Tibial nerve (tissue), 4 donors: ENCODE measurements around the gene SLC2A2. TPM values are rescaled to one million over a fixed set of nuclear protein-coding genes. Genes with fewer than 3 reads are reported as not detected.

Source experiments
- DNase-seq, 2 donors: peaks; one replicate each; pipeline ENCODE4 v3.0.0-alpha.2; 2019; ENCODE audit warnings: low spot score in 2 of 2
- H3K27ac ChIP-seq, 4 donors: fragments of 200-600 bp; sonication (generic) in 3 of 4; one replicate each; pipeline ENCODE4 v1.5.1; 2017 to 2019; ENCODE audit warnings: mild to moderate bottlenecking in 1 of 4
- H3K27me3 ChIP-seq, 2 donors: fragments of 200-600 bp; sonication (generic) in 1 of 2; one replicate each; pipeline versions ENCODE4 v1.5.1 to v1.6.0; 2017 to 2019
- H3K36me3 ChIP-seq, 3 donors: fragments of 200-600 bp; sonication (generic); one replicate each; pipeline ENCODE4 v1.5.1; 2018 to 2019
- H3K4me1 ChIP-seq, 4 donors: fragments of 200-600 bp; sonication (generic) in 3 of 4; one replicate each; pipeline ENCODE4 v1.5.1; 2017 to 2019
- H3K4me3 ChIP-seq, 4 donors: fragments of 200-600 bp; sonication (generic) in 3 of 4; one replicate each; pipeline ENCODE4 v1.5.1; 2017 to 2019; ENCODE audit warnings: mild to moderate bottlenecking in 1 of 4, moderate library complexity in 1 of 4
- H3K9me3 ChIP-seq, 4 donors: fragments of 200-600 bp; sonication (generic) in 3 of 4; one replicate each; pipeline ENCODE4 v1.5.1; 2017 to 2019
- CTCF ChIP-seq, 5 experiments: fragments of 200-600 bp in 3 of 5; fragments of 450-650 bp in 2 of 5; sonication (generic) in 3 of 5; IDR thresholded peaks; one replicate each; pipeline ENCODE4 v1.5.1; 2016 to 2019; ENCODE audit warnings: antibody characterized with exemption in 5 of 5, mild to moderate bottlenecking in 3 of 5, moderate library complexity in 2 of 5
- EP300 ChIP-seq, 2 donors: sonication (generic); formaldehyde crosslinking; IDR thresholded peaks; one replicate each; pipeline ENCODE4 v1.6.1; 2017; ENCODE audit warnings: antibody characterized with exemption in 2 of 2, mild to moderate bottlenecking in 1 of 2
- POLR2A ChIP-seq, 2 donors: fragments of 450-650 bp; IDR thresholded peaks; one replicate each; pipeline ENCODE4 v1.6.1; 2017; ENCODE audit warnings: antibody characterized with exemption in 2 of 2, mild to moderate bottlenecking in 2 of 2, moderate library complexity in 2 of 2
- WGBS, 2 donors: methylation state at CpG; one replicate each; pipeline ENCODE4 v1.1.5; 2018; 5-methylcytosine and 5-hydroxymethylcytosine counted together
- total RNA-seq, 4 donors: library from RNA; depleted of rRNA; stranded (reverse); fragments of >200 nt; gene quantifications; one replicate each; pipeline ENCODE4 v1.1.0, GENCODE V29; 2016

SLC2A2 gene
- total RNA-seq, 4 donors from 2014 or later = not detected

- no peak for DNase-seq
- H3K27me3 ChIP-seq = no peaks in the 10 kb centered on the region
- no peaks in the 10 kb centered on the region for H3K9me3 ChIP-seq
- H3K36me3 ChIP-seq = no peaks in the 10 kb centered on the region
- TF ChIP-seq POLR2A (IDR thresholded peaks at IDR 0.05) (no peak), CTCF (IDR thresholded peaks at IDR 0.05) (no peak), EP300 (IDR thresholded peaks at IDR 0.05) (no peak)
- H3K4me1 ChIP-seq = no peaks in the 10 kb centered on the region
- H3K4me3 ChIP-seq = no peak overlapping the region
- H3K27ac ChIP-seq = no peak overlapping the region
Observed at GRCh38 chr3:171007316-171007715, 19.2 kb downstream of the SLC2A2 start.

DNA sequence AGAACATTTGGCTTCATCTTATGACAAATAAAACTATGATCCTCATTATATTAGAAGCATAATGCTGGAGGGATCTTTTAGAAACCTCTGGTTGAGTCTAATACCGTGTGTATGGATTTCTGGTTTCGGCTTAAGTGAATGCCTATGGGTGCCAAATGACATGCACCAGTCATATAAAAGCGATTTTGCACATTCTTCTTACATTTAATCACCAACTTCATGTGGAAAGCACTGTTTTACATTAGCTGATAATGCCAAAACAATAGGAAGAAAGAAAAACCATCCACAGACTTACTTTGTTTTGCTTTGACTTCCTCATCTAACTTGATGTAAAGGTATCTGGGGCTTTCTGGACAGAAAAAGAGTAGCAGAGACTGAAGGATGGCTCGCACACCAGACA is 20.9 kb downstream of the SLC2A2 start:
- no peaks in the 10 kb centered on the region for H3K4me1 ChIP-seq
- H3K27me3 ChIP-seq = no peaks in the 10 kb centered on the region
- no peaks in the 10 kb centered on the region for H3K36me3 ChIP-seq
- no peaks in the 10 kb centered on the region for H3K9me3 ChIP-seq
- WGBS, 2 donors = 73 to 81% methylated on average over 4 of the region's 4 CpGs
- DNase-seq = no peak
- no peak overlapping the region for H3K4me3 ChIP-seq
- H3K27ac ChIP-seq = no peak overlapping the region
- TF ChIP-seq POLR2A (IDR thresholded peaks at IDR 0.05) (no peak), EP300 (IDR thresholded peaks at IDR 0.05) (no peak), CTCF (IDR thresholded peaks at IDR 0.05) (no peak)

- 38 to 45% methylated on average over 5 of the region's 5 CpGs for WGBS, 2 donors
- TF ChIP-seq CTCF (IDR thresholded peaks at IDR 0.05) (no peak), POLR2A (IDR thresholded peaks at IDR 0.05) (no peak), EP300 (IDR thresholded peaks at IDR 0.05) (no peak)
Observed at GRCh38 chr3:171001957-171002694, 24.4 kb downstream of the SLC2A2 start.

DNA sequence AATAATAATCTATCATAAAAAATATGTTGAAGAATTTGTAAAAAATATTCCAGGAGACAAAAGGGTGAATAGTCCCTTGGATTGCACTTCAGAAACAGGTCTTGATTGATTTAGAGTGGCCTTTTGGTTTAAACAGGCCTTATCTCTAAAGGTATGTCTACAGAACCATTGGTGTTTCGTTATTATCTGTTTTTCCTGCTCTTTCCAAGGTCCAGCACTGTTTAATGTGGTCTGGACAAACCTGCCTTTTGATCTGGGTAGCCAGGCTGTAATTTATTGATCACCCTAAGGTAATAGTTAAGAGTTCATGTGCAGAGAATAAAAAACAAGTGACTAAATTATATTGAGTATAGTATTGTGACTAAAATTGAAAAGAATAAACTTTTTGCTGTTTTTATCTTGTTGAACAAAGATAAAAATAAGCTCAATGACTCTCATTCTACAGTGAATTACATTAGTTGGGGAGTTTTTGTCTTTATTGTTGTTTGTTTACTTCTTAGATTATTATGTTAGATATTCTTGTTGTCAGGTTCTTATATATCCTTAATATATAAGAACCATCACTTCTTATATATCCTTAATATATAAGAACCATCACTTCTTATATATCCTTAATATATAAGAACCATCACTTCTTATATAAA is 25.1 kb downstream of the SLC2A2 start:
- 96 to 97% methylated on average over 1 of the region's 1 CpG for WGBS, 2 donors
- DNase-seq = no peak

More at GRCh38 chr3:171001957-171002694, 24.4 kb downstream of the SLC2A2 start:
- peaks cover 0 to 19% (median 0%) of the 10 kb centered on the region in 4 donors for H3K4me1 ChIP-seq
- no peak overlapping the region for H3K4me3 ChIP-seq
- no peak for DNase-seq
- no peaks in the 10 kb centered on the region for H3K9me3 ChIP-seq
- no peaks in the 10 kb centered on the region for H3K36me3 ChIP-seq
- H3K27ac ChIP-seq = no peak overlapping the region
- H3K27me3 ChIP-seq = no peaks in the 10 kb centered on the region

GRCh38 chr3:171000281-171000680 is 26.2 kb downstream of the SLC2A2 start:
- Histone ChIP-seq H3K4me3 (no peak overlapping the region), H3K27me3 (no peaks in the 10 kb centered on the region), H3K9me3 (no peaks in the 10 kb centered on the region), H3K36me3 (no peaks in the 10 kb centered on the region), H3K4me1 (peaks cover 0 to 19% (median 0%) of the 10 kb centered on the region in 4 donors), H3K27ac (no peak overlapping the region)
- TF ChIP-seq POLR2A (IDR thresholded peaks at IDR 0.05) (no peak), EP300 (IDR thresholded peaks at IDR 0.05) (no peak), CTCF (IDR thresholded peaks at IDR 0.05) (no peak)
- no peak for DNase-seq
- 83 to 95% methylated on average over 4 of the region's 4 CpGs for WGBS, 2 donors

More for the DNA sequence above, 25.1 kb downstream of the SLC2A2 start:
- no peak overlapping the region for H3K27ac ChIP-seq
- no peak overlapping the region for H3K4me3 ChIP-seq
- no peaks in the 10 kb centered on the region for H3K36me3 ChIP-seq
- H3K27me3 ChIP-seq = no peaks in the 10 kb centered on the region
- no peak for TF ChIP-seq POLR2A (IDR thresholded peaks at IDR 0.05)
- no peaks in the 10 kb centered on the region for H3K9me3 ChIP-seq
- H3K4me1 ChIP-seq = peaks cover 0 to 19% (median 0%) of the 10 kb centered on the region in 4 donors
